H9 (cell line): Measurements from ENCODE around the gene SUPT5H. TPM values are rescaled to one million over a fixed set of nuclear protein-coding genes. Genes with fewer than 3 reads are reported as not detected.

Experiments used
- DNase-seq: peaks from one replicate; pipeline ENCODE4 v3.0.0-alpha.2; 2017
- H2AFZ ChIP-seq: one replicate; pipeline ENCODE4 v1.6.1; 2013; ENCODE audit warnings: mild to moderate bottlenecking, low read length, control low read depth, moderate library complexity
- H2AK5ac ChIP-seq: 2 replicates; pipeline ENCODE4 v1.6.1; 2013; ENCODE audit warnings: low read length, control low read depth, mixed read lengths; ENCODE audit not compliant: insufficient read length
- H2BK120ac ChIP-seq: one replicate; pipeline ENCODE4 v1.6.1; 2013; ENCODE audit warnings: low read depth, mild to moderate bottlenecking, low read length, control low read depth, inconsistent platforms; ENCODE audit not compliant: poor library complexity, severe bottlenecking
- H2BK12ac ChIP-seq: 2 replicates; pipeline ENCODE4 v1.6.1; 2013; ENCODE audit warnings: low read length, control low read depth, mixed read lengths, low read depth; ENCODE audit not compliant: insufficient read length
- H2BK15ac ChIP-seq: 2 replicates; pipeline ENCODE4 v1.6.1; 2013; ENCODE audit warnings: low read depth, low read length, control low read depth
- H2BK20ac ChIP-seq: one replicate; pipeline ENCODE4 v1.6.1; 2013; ENCODE audit warnings: low read depth, mild to moderate bottlenecking, low read length, control low read depth, inconsistent platforms; ENCODE audit not compliant: poor library complexity, severe bottlenecking
- H2BK5ac ChIP-seq: 2 replicates; pipeline ENCODE4 v1.6.1; 2013; ENCODE audit warnings: low read length, control low read depth, mixed read lengths; ENCODE audit not compliant: insufficient read length
- H3K14ac ChIP-seq: 2 replicates; pipeline ENCODE4 v1.6.1; 2013; ENCODE audit warnings: low read length, control low read depth; ENCODE audit not compliant: insufficient read depth
- H3K18ac ChIP-seq: 2 replicates; pipeline ENCODE4 v1.6.1; 2013; ENCODE audit warnings: low read depth, mild to moderate bottlenecking, mixed read lengths, low read length, control low read depth; ENCODE audit not compliant: insufficient read length
- H3K23ac ChIP-seq: 2 replicates; pipeline ENCODE4 v1.6.1; 2013; ENCODE audit warnings: low read length, control low read depth, mixed read lengths, low read depth; ENCODE audit not compliant: insufficient read length
- H3K23me2 ChIP-seq: 2 replicates; pipeline ENCODE4 v1.6.1; 2013; ENCODE audit warnings: low read depth, mild to moderate bottlenecking, mixed read lengths, low read length, control low read depth; ENCODE audit not compliant: insufficient read length, poor library complexity, severe bottlenecking
- H3K27ac ChIP-seq: 2 replicates; pipeline ENCODE4 v1.5.1; 2013; ENCODE audit warnings: low read length, control low read depth, mixed read lengths, low read depth; ENCODE audit not compliant: insufficient read length
- H3K27me3 ChIP-seq: 2 replicates; pipeline ENCODE4 v1.6.1; 2013; ENCODE audit warnings: low read length, control low read depth, inconsistent platforms; ENCODE audit not compliant: insufficient read depth
- H3K4ac ChIP-seq: 2 replicates; pipeline ENCODE4 v1.6.1; 2013; ENCODE audit warnings: low read depth, mild to moderate bottlenecking, control low read depth, inconsistent platforms, low read length, moderate library complexity
- H3K4me1 ChIP-seq: 2 replicates; pipeline ENCODE4 v1.6.1; 2013; ENCODE audit warnings: low read length, control low read depth, inconsistent platforms; ENCODE audit not compliant: insufficient read depth
- H3K4me2 ChIP-seq: 2 replicates; pipeline ENCODE4 v1.6.1; 2013; ENCODE audit warnings: low read length, control low read depth, mixed read lengths; ENCODE audit not compliant: insufficient read length, insufficient read depth
- H3K56ac ChIP-seq: 2 replicates; pipeline ENCODE4 v1.6.1; 2013; ENCODE audit warnings: low read depth, mild to moderate bottlenecking, mixed read lengths, low read length, control low read depth; ENCODE audit not compliant: insufficient read length
- H3K79me1 ChIP-seq: 2 replicates; pipeline ENCODE4 v1.6.1; 2013; ENCODE audit warnings: low read depth, mild to moderate bottlenecking, moderate library complexity, low read length, control low read depth, inconsistent platforms; ENCODE audit not compliant: insufficient read depth, poor library complexity, severe bottlenecking
- H3K79me2 ChIP-seq: 2 replicates; pipeline ENCODE4 v1.6.1; 2013; ENCODE audit warnings: low read length, control low read depth, inconsistent platforms; ENCODE audit not compliant: insufficient read depth
- H3K9ac ChIP-seq: 2 replicates; pipeline ENCODE4 v1.6.1; 2013; ENCODE audit warnings: low read length, control low read depth, mixed read lengths; ENCODE audit not compliant: insufficient read length; ENCODE audit errors: extremely low read depth
- H3K9me3 ChIP-seq: one replicate; pipeline ENCODE4 v1.6.1; 2013; ENCODE audit warnings: low read depth, low read length, inconsistent platforms; ENCODE audit not compliant: control insufficient read depth
- H3T11ph ChIP-seq: one replicate; pipeline ENCODE4 v1.6.1; 2013; ENCODE audit warnings: mild to moderate bottlenecking, low read length, control low read depth, inconsistent platforms
- H4K20me1 ChIP-seq: one replicate; pipeline ENCODE4 v1.6.1; 2013; ENCODE audit not compliant: control insufficient read depth, insufficient read length, insufficient read depth
- H4K5ac ChIP-seq: 2 replicates; pipeline ENCODE4 v1.6.1; 2013; ENCODE audit warnings: low read depth, mild to moderate bottlenecking, mixed read lengths, low read length, control low read depth; ENCODE audit not compliant: insufficient read length
- H4K8ac ChIP-seq: replicated peaks from 2 replicates; pipeline ENCODE4 v1.6.1; 2013; ENCODE audit warnings: low read length, control low read depth, mixed read lengths, low read depth; ENCODE audit not compliant: insufficient read length
- H4K91ac ChIP-seq: 2 replicates; pipeline ENCODE4 v1.6.1; 2013; ENCODE audit warnings: low read depth, mild to moderate bottlenecking, moderate library complexity, mixed read lengths, low read length, control low read depth; ENCODE audit not compliant: insufficient read length
- H3K27ac Mint-ChIP-seq, 3 experiments: 2 replicates in 2 of 3; 3 replicates in 1 of 3; pipeline ENCODE4 v1.8.0; 2020 to 2021; ENCODE audit warnings: mixed read lengths in 3 of 3, mild to moderate bottlenecking in 1 of 3, moderate library complexity in 1 of 3
- H3K27me3 Mint-ChIP-seq: 2 replicates; pipeline ENCODE4 v1.8.0; 2021; ENCODE audit warnings: low read depth, mild to moderate bottlenecking, moderate library complexity, mixed read lengths
- H3K36me3 Mint-ChIP-seq, 3 experiments: 2 replicates in 2 of 3; 3 replicates in 1 of 3; pipeline ENCODE4 v1.8.0; 2020 to 2021; ENCODE audit warnings: low read depth in 3 of 3, mixed read lengths in 3 of 3; ENCODE audit not compliant: insufficient read depth in 1 of 3
- H3K4me1 Mint-ChIP-seq, 2 experiments: 2 replicates each; pipeline ENCODE4 v1.8.0; 2020; ENCODE audit warnings: mixed read lengths in 2 of 2
- H3K4me3 Mint-ChIP-seq, 2 experiments: 2 replicates in 1 of 2; 3 replicates in 1 of 2; pipeline ENCODE4 v1.8.0; 2020 to 2021; ENCODE audit warnings: mild to moderate bottlenecking in 2 of 2, mixed read lengths in 2 of 2, moderate library complexity in 1 of 2
- H3K9me3 Mint-ChIP-seq, 2 experiments: 2 replicates in 1 of 2; 3 replicates in 1 of 2; pipeline ENCODE4 v1.8.0; 2020; ENCODE audit warnings: mild to moderate bottlenecking in 2 of 2, mixed read lengths in 2 of 2, moderate library complexity in 1 of 2
- CTCF ChIP-seq: fragments of 200-600 bp; sonication (generic); conservative IDR thresholded peaks from 3 replicates; pipeline ENCODE4 v1.8.0; 2021; ENCODE audit warnings: antibody characterized with exemption, mild to moderate bottlenecking
- WGBS: extraction: QIAGEN DNeasy Blood & Tissue Kit; methylation state at CpG from one replicate; pipeline ENCODE4 v1.1.7; 2013; ENCODE audit warnings: missing lambda C conversion rate, low lambda C conversion rate, mixed read lengths; ENCODE audit not compliant: insufficient read length; ENCODE audit errors: extremely low coverage; 5-methylcytosine and 5-hydroxymethylcytosine counted together
- total RNA-seq: library from RNA; stranded (reverse); gene quantifications from 2 replicates; pipeline ENCODE4 v1.2.1, GENCODE V29; 2021

SUPT5H gene
- total RNA-seq, 1 experiment from 2014 or later, result 145 TPM

DNA sequence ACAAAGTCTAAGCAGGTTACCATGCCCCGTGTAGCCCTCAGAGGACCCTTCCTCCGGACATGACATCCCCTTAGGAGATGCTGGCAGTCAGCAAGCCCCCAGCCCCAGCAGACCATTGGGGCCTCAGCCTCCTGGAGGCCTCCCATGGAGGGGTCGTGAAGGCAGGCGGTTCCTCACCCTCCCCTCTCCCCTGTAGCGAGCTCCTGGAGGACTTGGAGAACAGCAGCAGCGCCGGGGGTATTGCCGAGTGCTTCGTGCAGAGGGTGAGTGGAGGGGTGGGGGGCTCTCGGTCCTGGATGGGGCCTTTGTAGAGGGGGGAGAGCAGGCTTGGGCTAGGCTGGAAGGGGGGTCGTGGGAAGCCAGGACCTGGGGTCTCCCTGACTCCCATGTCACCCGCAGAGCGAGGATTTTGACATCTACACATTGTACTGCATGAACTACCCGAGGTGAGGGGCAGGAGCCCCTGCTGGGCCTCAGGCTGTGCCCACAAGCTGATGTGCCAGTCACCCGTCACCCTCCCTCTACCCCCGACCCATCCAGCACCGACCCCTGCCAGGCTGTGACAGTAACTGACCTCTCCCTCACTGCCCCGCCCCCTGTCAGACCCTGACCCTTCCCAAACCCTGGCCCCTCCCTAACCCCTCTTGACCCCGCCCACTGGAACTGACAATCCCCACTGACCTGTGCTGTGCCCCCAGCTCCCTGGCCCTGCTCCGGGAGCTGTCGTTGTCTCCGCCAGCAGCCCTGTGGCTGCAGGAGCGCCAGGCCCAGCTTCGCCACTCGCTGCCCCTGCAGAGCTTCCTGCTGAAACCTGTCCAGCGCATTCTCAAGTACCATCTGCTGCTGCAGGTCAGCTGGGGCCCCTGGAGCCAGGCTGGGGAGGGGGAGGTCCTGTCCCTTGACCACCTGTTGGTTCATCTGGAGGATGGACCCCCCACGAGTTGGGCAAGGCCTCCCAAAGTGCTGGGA lies 28.9 kb upstream of the SUPT5H start:
- Histone ChIP-seq H4K91ac (no peak overlapping the region), H4K20me1 (peaks cover under 1% of the 10 kb centered on the region), H3K4ac (no peak overlapping the region), H3K18ac (no peak overlapping the region), H4K5ac (no peak overlapping the region), H3K4me2 (no peak overlapping the region), H3K79me2 (peaks cover 6% of the 10 kb centered on the region; the same call in 1 of the 2 replicates), H3T11ph (no peak overlapping the region), H3K79me1 (peaks cover 6% of the 10 kb centered on the region), H3K14ac (no peak overlapping the region), H2BK15ac (no peak overlapping the region), H2BK5ac (no peak overlapping the region), H3K9ac (no peak overlapping the region), H2AK5ac (no peak overlapping the region), H2AFZ (no peak overlapping the region), H2BK12ac (no peak overlapping the region), H3K56ac (no peak overlapping the region), H3K23ac (no peak overlapping the region), H3K27ac (no peak overlapping the region), H3K27me3 (no peaks in the 10 kb centered on the region), H3K9me3 (no peaks in the 10 kb centered on the region), H3K4me1 (peaks cover under 1% of the 10 kb centered on the region; the same call in 1 of the 2 replicates), H3K23me2 (peaks cover 7% of the 10 kb centered on the region), H2BK20ac (no peak overlapping the region), H4K8ac (no peak overlapping the region), H2BK120ac (no peak overlapping the region)
- Mint-ChIP-seq H3K4me1 (peaks cover 16 to 23% of the 10 kb centered on the region in 2 experiments), H3K27ac (no peak overlapping the region), H3K4me3 (no peak overlapping the region), H3K27me3 (peaks cover 1% of the 10 kb centered on the region; the same call in 1 of the 2 replicates), H3K36me3 (peaks cover 16 to 69% (median 49%) of the 10 kb centered on the region in 3 experiments), H3K9me3 (no peaks in the 10 kb centered on the region; a peak in 1 of 5 replicates)
- TF ChIP-seq CTCF, result no peak
- DNase-seq, result no peak
- WGBS, result no CpG with 5 or more reads among the region's 27 CpGs
